GM21390 (cell line): ENCODE results near the gene LRRC47.
"Not testable (repeated sequence)": the region's sequence is repeated elsewhere in the genome, so short reads cannot be mapped to it uniquely, and the experiment has no call there.

ENCODE experiments used
- ATAC-seq: cut with Tn5 transposase; IDR thresholded peaks from one replicate; pipeline ENCODE4 v1.9.1; 2021; ENCODE audit not compliant: unreplicated experiment

Gene LRRC47

DNA sequence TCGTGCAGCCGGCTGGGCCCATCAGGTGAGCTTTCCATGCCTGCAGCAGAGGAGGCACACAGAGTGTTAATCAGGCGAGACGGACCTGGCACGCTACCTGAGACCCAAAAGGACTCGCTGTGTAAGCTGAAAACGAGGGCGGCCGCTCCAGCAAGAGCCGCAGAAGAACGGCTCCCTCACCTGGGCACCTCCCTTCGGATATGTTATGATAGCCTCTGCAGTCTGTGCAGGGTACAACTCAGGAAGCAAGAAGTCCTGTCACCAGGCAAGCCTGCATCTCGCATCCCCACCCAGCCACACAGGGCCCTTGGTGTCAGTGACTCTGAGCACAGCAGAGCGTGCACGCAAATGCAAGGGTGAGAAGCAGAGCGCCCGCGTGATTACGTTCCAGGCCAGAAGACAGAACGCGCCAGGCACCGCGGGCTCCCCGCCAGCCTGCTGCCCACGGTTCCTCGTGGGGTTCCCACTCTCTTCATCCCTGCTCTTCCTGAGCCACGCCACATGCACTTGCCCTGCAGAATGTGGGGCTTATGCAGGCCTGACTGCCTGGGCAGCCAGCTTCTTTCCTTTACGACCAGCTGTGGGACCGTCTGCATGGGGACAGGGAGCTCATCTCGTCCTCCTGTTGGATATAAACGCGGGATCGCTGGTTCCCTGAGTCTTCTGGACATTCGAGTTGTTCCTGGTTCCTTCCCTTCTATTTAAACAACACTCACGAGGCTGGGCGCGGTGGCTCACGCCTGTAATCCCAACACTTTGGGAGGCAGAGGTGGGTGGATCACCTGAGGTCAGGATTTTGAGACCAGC, 20.2 kb upstream of the LRRC47 start:
- ATAC-seq = no peak

DNA sequence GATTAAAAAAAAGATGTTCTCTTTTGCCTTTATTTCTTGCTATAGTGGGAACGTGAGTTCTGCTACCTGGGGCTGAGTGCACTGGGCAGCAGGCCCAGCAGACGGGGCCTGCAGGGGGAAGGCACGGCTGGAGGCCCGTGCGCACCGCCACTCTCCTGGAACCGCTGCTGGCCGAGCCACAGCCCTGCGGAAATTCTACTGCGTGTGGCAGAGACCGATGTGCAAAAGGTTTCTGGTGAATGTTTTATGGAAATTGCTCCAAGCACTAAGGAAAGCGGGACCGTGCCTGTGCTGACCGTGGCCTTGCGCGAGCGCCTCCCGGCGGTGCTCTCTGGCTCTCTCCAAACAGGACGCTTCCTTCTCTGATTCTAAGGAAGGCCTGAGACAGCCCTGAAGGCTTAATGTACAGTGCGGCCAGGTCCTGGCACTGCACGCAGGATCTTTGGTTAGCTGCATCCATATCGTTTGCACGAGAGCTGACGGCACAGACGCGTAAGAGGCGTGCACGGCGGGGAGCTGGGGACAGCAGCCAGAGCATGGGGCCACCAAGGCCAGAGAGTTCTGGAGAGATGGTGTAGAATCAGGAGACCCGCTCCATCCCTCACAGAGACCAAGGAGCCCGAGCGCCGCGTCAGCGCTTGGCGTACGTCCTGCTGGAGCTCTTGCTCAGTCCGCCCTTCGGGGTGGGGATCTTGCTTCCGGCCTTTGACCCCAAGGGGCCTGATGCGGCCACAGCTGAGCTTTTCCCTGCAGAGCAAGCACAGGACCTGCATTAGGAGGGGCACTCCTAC, 18.7 kb upstream of the LRRC47 start:
- ATAC-seq = no peak

DNA sequence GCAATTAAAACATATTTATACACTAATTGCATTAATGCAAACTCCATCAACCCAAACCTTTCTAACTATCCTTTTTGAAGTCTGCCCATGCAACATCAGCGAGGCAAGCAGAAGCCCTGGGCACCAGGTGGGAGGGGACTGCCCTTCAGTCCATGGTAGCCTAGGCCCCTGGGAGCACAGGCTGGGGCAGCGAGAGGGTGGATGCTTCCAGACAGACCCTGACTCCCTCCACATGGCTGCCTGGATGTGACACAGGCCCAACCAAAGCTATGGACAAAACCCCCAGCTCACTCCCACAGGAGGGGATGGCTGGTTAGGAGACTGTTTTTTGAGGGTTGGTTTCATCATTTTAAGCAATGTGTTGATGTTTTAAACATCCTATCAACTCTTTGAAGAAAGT, 17.8 kb upstream of the LRRC47 start:
- ATAC-seq = no peak

DNA sequence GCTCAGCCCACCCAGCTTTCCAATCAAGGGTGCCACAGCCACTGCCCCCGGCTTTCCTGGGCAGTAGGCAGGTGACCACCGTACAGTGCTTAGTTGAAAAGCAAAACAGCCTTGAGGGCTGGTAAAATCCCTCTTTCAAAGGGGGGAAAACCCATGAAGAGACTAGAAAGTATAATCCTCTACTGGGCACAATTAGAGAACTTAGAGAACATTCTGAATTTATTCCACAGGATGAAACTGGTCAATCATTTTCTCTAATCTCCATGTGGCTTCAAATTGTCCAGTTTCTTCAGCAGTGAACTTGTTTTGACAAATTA, 15.3 kb upstream of the LRRC47 start:
- no peak for ATAC-seq

DNA sequence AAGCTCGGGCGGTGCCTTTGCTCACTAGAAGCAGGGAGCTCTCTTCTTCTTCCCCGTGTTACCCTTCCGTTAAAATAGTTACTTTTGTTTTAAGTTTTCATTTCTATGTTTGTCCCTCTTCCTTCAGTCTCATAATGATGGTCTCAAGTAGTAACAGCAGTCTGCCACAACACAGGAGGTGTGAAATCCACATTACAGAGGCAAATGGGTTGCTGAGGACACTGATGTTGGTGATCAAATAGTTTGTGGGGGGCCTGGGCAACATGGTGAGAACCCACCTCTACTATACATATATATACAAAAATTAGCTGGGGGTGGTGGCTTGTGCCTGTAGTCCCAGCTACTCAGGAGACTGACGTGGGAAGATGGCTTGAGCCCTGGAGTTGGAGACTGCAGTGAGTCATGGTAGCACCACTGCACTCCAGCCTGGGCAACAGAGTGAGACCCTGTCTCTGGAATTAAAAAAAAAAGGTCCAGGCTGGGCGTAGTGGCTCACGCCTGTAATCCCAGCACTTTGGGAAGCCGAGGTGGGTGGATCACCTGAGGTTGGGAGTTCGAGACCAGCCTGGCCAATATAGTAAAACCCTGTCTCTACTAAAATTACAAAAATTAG, 14.0 kb upstream of the LRRC47 start:
- ATAC-seq = not testable (repeated sequence)

DNA sequence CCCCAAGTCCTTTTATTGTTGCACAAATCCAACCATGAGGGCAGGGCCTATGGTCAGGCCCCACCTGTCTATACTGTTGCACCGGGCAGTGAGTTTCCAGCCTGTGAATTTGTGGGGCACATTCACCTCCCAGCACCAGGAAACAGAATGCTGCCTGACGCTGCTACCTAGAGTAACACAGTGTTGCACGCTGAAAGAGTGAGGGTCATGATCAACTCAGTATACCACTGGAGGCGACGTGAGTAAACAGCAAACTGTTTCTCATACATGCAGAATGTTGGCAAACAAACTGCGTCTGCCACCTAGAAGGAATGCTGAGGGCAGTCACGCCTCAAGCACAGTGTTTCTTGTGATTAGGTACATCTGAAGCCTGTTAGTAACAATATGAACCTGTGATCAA, 13.4 kb upstream of the LRRC47 start:
- no peak for ATAC-seq

DNA sequence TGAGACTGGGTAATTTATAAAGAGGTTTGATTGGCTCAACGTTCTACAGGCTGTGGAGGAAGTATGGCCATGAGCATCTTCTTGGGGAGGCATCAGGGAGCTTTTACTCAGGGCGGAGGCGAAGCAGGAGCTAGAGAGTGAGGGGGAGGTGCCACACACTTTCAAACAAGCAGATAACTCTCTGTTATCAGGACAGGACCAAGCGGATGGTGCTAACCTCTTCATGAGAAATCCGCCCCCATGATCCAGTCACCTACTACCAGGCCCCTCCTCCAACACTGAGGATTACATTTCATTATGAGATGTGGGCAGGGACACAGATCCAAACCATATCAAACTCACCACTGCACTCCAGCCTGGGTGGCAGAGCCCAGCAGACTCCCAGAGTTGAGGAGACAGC, 11.5 kb upstream of the LRRC47 start:
- no peak for ATAC-seq

DNA sequence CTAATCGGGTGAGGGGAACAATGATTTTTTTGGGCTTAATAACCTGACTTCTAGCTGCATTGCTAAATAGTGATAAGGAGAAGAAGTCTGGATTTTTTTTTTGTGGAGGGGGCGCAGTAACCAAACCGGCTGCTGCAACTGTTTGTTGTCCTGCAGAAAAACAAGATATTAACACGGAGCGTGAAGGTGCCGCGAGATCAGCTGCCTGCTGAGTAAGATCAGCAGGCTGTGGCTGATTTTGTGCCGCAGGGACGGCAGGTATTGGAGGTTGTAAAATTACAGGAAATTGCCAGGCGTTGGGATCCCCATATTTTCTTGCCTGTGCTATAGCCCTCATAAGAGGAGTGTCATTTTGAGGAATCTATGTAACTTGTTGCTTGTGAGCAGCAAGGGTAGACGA, 8.7 kb upstream of the LRRC47 start:
- ATAC-seq = no peak

DNA sequence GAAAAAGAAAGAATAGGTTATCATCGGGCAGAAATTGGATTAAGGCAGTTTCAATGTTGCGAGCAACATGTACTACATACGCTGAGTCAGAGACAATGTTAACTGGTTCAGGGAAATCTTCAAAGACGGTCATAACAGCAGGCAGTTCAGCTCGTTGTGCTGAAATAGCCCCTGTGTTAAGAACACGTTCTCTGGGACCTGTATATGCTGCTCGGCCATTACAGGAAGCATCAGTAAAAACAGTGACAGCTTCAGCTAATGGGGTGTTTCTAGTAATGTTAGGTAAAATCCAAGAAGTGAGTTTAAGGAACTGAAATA, 8.3 kb upstream of the LRRC47 start:
- not testable (repeated sequence) for ATAC-seq

DNA sequence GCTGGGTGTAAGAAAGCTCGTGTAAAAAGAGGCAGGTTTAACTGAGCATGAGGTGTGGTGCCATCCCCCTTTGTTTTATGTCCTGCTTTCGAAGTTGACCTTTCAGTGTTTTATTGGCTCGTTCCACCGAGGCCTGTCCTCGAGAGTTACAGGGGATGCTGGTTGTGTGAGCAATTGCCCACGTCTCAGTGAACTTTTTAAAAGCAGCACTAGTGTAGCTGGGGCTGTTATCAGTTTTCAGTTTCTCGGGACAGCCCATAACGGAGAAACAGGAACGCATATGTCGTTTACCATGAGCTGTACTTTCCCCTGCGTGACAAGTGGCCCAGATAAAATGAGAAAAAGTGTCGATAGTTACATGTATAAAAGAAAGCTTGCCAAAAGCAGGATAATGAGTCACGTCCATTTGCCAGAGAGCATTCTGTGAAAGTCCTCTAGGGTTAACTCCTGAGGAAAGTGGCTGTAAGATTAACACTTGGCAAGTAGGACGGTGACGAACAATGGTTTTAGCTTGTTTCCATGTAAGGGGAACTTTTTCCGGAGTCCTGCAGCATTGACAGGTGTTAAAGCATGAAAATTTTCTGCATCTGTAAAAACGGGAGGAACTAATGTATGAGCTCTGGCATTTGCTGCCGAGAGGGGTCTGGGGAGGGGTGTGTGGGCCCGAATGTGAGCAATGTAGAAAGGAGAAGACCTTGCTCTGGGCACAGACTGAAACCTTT, 7.8 kb upstream of the LRRC47 start:
- no peak for ATAC-seq

DNA sequence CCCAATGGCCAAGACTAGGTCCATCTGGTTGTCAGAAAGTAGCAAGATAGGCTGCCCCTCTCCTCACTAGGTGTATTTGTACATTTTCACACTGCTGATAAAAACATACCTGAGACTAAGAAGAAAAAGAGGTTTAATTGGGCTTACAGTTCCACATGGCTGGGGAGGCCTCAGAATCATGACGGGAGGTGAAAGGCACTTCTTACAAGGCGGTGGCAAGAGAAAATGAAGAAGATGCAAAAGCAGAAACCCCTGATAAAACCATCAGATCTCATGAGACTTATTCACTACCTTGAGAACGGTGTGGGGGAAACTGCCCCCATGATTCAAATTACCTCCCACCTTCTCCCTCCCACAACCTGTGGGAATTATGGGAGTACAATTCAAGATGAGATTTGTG, 4.5 kb upstream of the LRRC47 start:
- not testable (repeated sequence) for ATAC-seq

DNA sequence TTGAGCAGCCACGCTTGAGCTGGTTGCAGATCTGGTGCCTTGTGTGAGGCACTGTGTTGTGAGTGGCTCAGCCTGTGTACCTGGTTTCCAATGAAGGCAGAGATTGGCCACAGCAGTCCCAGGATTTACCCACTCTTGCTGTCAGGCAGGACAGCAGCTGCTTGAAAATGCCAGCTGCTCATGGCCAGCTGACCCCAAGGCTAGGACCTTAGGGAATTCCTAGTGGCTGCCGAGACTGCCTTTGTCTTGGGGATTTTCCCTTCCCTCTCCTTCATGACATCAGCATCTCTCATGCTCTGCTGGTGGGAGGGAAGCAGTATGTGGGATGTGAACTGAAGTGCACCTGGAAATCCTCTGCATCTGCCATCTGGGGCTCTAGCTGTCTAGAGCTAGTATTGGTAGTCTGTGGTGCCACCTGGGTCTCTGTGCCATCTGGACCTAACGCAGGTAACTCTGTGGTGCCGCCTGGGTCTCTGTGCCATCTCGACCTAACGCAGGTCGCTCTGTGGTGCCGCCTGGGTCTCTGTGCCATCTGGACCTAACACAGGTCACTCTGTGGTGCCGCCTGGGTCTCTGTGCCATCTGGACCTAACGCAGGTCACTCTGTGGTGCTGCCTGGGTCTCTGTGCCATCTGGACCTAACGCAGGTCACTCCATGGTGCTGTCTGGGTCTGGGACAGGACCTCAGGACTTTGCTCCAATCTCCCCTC, 3.8 kb upstream of the LRRC47 start:
- no peak for ATAC-seq

DNA sequence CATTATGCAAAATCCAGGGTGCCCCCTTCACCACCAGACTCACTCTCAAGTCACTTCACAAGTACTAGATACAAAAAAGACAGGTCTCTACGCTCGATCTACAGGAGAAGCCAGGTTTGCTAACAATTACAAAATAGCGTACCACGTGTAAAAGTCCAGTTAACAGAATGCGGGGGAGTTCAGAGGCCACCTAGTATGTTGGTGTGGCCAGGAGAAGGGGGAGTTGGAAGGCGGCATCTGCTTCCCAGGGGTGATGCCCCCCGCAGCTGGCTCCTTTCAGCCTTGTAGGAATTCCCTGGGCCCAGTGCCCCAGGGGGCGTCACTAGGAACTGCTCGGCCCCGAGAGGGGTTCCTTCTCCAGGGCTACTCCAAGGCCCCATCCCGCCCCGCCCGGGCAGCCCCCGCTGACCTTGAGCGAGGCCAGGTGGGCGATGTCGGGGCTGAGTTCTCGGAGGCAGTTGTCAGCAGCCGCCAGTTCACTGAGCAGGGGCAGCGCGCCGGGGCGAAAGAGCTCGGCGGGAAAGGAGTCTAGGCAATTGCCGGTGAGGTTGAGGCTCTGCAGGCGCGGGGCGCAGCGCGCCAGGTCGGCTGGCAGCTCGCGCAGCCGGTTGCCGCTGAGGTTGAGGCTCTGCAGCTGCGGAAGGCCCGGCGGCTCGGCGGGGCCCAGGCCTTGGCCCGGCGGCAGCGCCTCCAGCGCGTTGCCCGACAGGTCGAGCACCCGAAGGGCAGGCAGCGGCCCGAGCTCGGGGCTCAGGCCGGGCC, 664 bp downstream of the LRRC47 start:
- no peak for ATAC-seq

DNA sequence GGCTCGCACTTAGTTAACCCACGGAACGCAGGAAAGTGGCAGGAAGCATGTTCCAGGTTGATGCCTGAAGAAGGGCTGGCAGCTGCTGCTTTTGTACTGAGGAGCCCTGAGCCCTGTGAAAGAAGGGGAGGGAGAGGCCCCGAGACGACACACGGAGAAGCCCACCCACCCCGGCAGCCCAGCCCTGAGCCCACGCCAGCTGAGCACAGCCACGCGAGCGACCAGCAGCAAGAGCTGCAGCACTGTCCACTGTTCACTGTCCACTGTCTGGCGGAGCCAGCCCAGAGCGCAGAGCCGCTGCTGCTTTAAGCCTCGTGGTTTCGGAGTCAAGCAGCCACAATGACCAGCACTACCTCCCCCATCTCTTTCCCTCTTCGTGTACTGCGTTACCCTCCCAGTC, 5.3 kb downstream of the LRRC47 start:
- no peak for ATAC-seq

DNA sequence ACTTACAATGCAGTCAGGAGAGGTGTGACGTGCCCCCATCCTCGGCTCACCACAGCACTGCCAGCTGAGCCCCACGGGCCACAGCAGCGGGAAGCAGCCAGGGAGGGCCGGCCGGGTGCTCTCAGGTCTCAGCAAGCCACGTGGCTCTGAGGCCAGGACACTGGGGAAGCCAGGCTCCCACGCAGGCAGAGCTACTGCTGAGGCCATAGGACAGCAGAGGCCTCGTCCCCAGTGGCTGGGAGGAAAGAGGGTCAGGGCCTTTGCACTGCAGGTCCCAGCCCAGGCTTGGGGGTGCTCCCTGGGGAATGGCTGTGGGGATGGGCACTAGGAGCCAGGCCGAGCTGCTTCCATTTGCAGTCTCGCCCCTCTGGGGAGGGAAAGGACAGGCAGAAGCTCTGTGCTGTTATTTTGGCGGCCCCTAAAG, 5.8 kb downstream of the LRRC47 start:
- no peak for ATAC-seq

DNA sequence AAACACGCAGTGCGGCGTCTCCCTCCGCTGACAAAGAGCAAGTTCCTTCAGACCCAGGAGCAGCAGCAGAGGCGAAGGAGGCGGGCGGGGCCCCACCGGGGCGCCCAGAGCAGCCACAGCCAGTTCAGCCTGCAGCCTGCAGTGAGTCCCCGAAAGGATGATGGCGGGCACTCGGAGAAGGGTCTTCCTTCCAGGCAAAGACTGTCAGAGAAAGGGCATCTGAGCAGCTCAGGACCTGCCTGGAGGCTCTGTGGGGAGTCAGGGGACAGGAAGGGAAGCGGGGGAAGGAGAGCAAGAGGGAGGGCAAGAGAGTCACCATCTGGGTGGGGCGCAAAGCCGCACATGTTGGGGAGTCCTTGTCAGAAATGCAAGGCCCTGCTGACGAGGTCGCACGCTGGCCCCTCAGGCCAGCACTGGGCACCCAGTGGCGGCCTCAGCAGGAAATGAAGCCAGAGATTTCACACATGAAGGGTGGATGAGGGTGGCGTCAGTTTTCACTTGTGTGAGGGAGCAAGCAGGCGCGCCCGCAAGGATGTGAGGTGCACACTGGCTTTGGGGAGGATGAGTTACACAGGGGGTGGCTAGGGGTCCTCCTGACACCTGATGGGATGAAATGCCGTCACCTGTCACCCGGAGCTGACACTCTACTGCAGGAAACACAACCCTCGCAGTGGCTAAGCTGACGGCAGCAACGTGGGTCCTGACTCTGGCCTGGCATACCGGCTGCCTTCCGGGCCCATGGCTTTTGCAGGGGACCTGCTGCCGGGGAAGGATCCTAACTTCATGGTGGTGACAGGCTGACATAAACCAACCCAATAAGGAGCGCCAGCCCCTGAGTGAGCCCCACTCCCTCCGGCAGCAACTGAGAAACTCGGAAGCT, 6.6 kb downstream of the LRRC47 start:
- ATAC-seq = no peak

DNA sequence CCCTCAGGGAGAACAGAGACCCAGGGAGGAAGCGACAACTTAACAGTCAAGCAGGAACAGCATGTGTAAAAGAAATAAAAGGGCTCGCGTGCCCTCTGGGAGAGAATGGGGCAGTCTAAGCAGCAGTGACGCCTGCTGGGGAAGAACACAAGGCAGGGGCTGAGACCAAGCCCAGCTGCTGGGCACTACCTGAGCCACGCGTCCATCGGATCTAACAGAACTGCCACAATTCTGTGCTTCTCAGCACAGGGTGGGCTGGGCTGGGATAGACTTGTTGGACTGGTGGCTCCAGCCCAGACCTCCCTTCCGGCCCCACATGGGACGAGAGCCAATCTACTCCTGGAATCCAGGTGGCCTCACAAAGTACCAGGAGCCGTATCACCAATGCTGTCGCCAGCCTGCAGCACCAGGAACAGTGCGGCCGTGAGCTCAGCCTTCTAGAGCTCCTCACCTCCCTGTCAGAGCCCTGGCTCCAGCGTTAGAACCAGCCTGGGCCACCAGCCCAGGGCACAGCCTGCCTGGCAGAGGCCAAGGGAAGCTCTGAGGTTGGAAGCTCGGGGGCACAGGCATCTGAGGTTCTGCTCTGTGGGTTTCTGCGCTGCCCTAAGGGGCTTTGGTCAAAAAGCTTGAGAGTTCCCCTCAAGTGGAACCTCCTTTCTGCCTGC, 7.4 kb downstream of the LRRC47 start:
- ATAC-seq = no peak

DNA sequence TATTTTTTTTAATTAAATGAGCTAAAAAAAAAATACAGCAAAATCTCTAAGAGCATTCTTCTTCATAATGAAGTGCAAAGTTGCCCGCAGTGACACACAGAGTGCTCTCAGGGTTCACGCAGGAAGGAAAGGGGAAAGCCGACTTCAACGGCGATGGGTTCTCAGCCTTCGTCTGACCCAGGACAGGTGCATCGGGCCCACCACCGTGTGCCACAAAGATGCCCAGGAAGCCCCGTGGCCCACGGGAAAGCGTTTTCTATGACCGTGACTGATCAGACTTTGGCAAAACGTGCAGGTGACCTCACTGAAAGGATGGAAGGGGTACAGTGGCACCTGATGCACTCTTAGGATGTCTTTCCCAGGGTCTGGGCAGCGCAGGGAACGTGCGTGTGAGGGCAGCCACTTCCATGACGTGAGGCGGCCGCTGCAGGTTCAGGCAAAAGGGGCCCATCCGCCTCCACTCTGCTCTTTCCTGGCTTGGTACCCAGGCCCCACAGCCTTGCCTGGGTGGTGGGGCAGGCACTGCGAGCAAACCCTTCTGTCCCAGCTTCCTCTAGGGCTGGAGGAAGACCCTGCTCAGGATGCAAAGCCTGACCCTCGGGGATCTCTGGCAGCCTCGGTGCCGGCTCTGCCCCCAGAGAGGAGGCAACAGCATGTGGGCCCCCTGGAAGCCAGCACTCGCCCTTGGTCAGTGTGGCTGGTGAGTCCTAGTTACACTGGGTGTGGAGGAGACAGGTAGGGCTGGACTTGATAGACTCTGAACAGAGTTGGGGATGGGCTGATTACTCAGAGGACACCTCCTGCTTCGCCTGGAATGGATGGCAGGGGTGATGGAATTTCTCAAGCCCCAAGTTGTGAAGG, 8.3 kb downstream of the LRRC47 start:
- no peak for ATAC-seq
